Loucy (cell line): Measurements from ENCODE around the gene FBXO11.

Experiments used
- H2AFZ ChIP-seq: fragments of 200-600 bp; sonication (generic); 2 replicates; pipeline ENCODE4 v1.6.0; 2016; ENCODE audit warnings: antibody characterized with exemption, mild to moderate bottlenecking, low read length, moderate library complexity
- H3F3A ChIP-seq: fragments of 200-600 bp; 2 replicates; pipeline ENCODE4 v1.6.0; 2016; ENCODE audit warnings: antibody characterized with exemption, low read depth, mild to moderate bottlenecking
- H3K27me3 ChIP-seq: fragments of 200-600 bp; sonication (generic); 2 replicates; pipeline ENCODE4 v1.6.1; 2014; ENCODE audit warnings: low read length, mild to moderate bottlenecking; ENCODE audit not compliant: insufficient read depth, poor library complexity, severe bottlenecking
- H3K36me3 ChIP-seq: fragments of 200-600 bp; sonication (generic); 2 replicates; pipeline ENCODE4 v1.6.1; 2016; ENCODE audit warnings: low read length; ENCODE audit not compliant: insufficient read depth
- H3K4me1 ChIP-seq: fragments of 200-600 bp; sonication (generic); 2 replicates; pipeline ENCODE4 v1.5.1; 2014; ENCODE audit warnings: low read length, mild to moderate bottlenecking; ENCODE audit not compliant: insufficient read depth, poor library complexity, severe bottlenecking
- H3K4me2 ChIP-seq: fragments of 200-600 bp; sonication (generic); 2 replicates; pipeline ENCODE4 v1.6.0; 2014; ENCODE audit warnings: antibody characterized with exemption, low read length, low read depth, mild to moderate bottlenecking; ENCODE audit not compliant: poor library complexity, severe bottlenecking
- H3K4me3 ChIP-seq: fragments of 200-600 bp; sonication (generic); 2 replicates; pipeline ENCODE4 v1.5.1; 2014; ENCODE audit warnings: low read length, mild to moderate bottlenecking, mixed read lengths; ENCODE audit not compliant: poor library complexity, severe bottlenecking
- H3K79me2 ChIP-seq: fragments of 200-600 bp; sonication (generic); 2 replicates; pipeline ENCODE4 v1.6.1; 2014; ENCODE audit warnings: low read length; ENCODE audit not compliant: insufficient read depth
- H3K9ac ChIP-seq: fragments of 200-600 bp; sonication (generic); 2 replicates; pipeline ENCODE4 v1.6.0; 2014; ENCODE audit warnings: mild to moderate bottlenecking, low read depth, low read length, moderate library complexity; ENCODE audit not compliant: poor library complexity, severe bottlenecking
- H3K9me2 ChIP-seq: fragments of 200-600 bp; sonication (generic); replicated peaks from 2 replicates; pipeline ENCODE4 v1.6.1; 2016; ENCODE audit warnings: low read depth, low read length, mixed read lengths
- H3K9me3 ChIP-seq: fragments of 200-600 bp; sonication (generic); 2 replicates; pipeline ENCODE4 v1.6.1; 2014; ENCODE audit warnings: mild to moderate bottlenecking, antibody characterized with exemption, low read length, low read depth; ENCODE audit not compliant: insufficient read depth
- H4K20me1 ChIP-seq: fragments of 200-600 bp; sonication (generic); 2 replicates; pipeline ENCODE4 v1.6.0; 2014; ENCODE audit warnings: antibody characterized with exemption, low read length, mild to moderate bottlenecking; ENCODE audit not compliant: insufficient read depth, poor library complexity, severe bottlenecking
- CTCF ChIP-seq: fragments of 200-600 bp; sonication (generic); conservative IDR thresholded peaks from 2 replicates; pipeline ENCODE4 v1.5.1; 2014; ENCODE audit warnings: mild to moderate bottlenecking, antibody characterized with exemption, low read length
- EZH2phosphoT487 ChIP-seq: fragments of 200-600 bp; IDR thresholded peaks from 2 replicates; pipeline ENCODE4 v1.6.1; 2018; ENCODE audit warnings: antibody characterized with exemption, mild to moderate bottlenecking, moderate library complexity, borderline replicate concordance

The FBXO11 gene

GRCh38 chr2:47809903-47810302 lies 96.4 kb downstream of the FBXO11 start:
- H3K9me2 ChIP-seq, result no peaks in the 10 kb centered on the region
- 0 out of 2 replicates have a peak, but pooled peaks cover 3% of the 10 kb centered on the region for H3F3A ChIP-seq
- no peak overlapping the region for H3K4me2 ChIP-seq
- H2AFZ ChIP-seq, result no peak overlapping the region
- peaks cover 6% of the 10 kb centered on the region for H4K20me1 ChIP-seq
- H3K4me1 ChIP-seq, result no peaks in the 10 kb centered on the region
- H3K9me3 ChIP-seq, result no peaks in the 10 kb centered on the region
- peaks cover 91% of the 10 kb centered on the region for H3K36me3 ChIP-seq
- TF ChIP-seq EZH2phosphoT487 (no peak), CTCF (no peak)
- no peaks in the 10 kb centered on the region for H3K79me2 ChIP-seq
- H3K4me3 ChIP-seq, result no peak overlapping the region
- H3K27me3 ChIP-seq, result no peaks in the 10 kb centered on the region
- no peak overlapping the region for H3K9ac ChIP-seq

- TF ChIP-seq EZH2phosphoT487 (no peak), CTCF (no peak)
- peaks cover 12% of the 10 kb centered on the region for H4K20me1 ChIP-seq
- 0 out of 2 replicates have a peak, but pooled peaks cover 3% of the 10 kb centered on the region for H3F3A ChIP-seq
- H3K9me3 ChIP-seq, result no peaks in the 10 kb centered on the region
- no peak overlapping the region for H3K9ac ChIP-seq
- H3K4me3 ChIP-seq, result no peak overlapping the region
- no peaks in the 10 kb centered on the region for H3K4me1 ChIP-seq
- H3K27me3 ChIP-seq, result no peaks in the 10 kb centered on the region
- no peak overlapping the region for H3K4me2 ChIP-seq
- peaks cover 95% of the 10 kb centered on the region for H3K36me3 ChIP-seq
- H3K79me2 ChIP-seq, result peaks cover 2% of the 10 kb centered on the region; the same call in 1 of the 2 replicates
- no peak overlapping the region for H2AFZ ChIP-seq
- H3K9me2 ChIP-seq, result no peaks in the 10 kb centered on the region
These were observed 97.7 kb downstream of the FBXO11 start for GRCh38 chr2:47808614-47809013.

- Histone ChIP-seq H2AFZ (no peak overlapping the region), H3K36me3 (peaks cover 99% of the 10 kb centered on the region), H4K20me1 (peaks cover 29% of the 10 kb centered on the region), H3K79me2 (peaks cover 29% of the 10 kb centered on the region; the same call in 1 of the 2 replicates), H3K9me2 (no peaks in the 10 kb centered on the region), H3K4me3 (no peak overlapping the region), H3K4me1 (no peaks in the 10 kb centered on the region), H3K9ac (no peak overlapping the region), H3F3A (0 out of 2 replicates have a peak, but pooled peaks cover 3% of the 10 kb centered on the region), H3K27me3 (no peaks in the 10 kb centered on the region), H3K4me2 (no peak overlapping the region), H3K9me3 (no peaks in the 10 kb centered on the region)
- TF ChIP-seq EZH2phosphoT487, result no peak
- TF ChIP-seq CTCF, result no peak
These were observed 100.4 kb downstream of the FBXO11 start for GRCh38 chr2:47805850-47806249.
